GM12878 (cell line): ENCODE measurements around the gene TIAM1. TPM values are rescaled to one million over a fixed set of nuclear protein-coding genes. Genes with fewer than 3 reads are reported as not detected.

Experiments used
- ATAC-seq: fragments of 200-7000 bp; cut with Tn5 transposase; 3 replicates; pipeline ENCODE4 v1.9.1; 2020; ENCODE audit warnings: mild to moderate bottlenecking, moderate library complexity
- BruUV-seq: library from RNA; stranded (reverse); fragments of 400-500 nt; replicated peaks from 2 replicates; lab custom pipeline; 2021; lab: Mats Ljungman, UMichigan
- CTCF ChIA-PET: fragments of 300-600 bp; sonication (Branson Sonifier 250); formaldehyde crosslinking; extraction: SDS; loops from one replicate; lab custom pipeline; 2021; ENCODE audit warnings: inconsistent platforms; lab: Yijun Ruan, JAX
- POLR2A ChIA-PET: fragments of 350-600 bp; formaldehyde crosslinking; extraction: SDS; loops from one replicate; lab custom pipeline; 2021; ENCODE audit warnings: inconsistent platforms; lab: Charles Lee
- RAD21 ChIA-PET: fragments of 300-600 bp; sonication (Branson Sonifier 250); formaldehyde crosslinking; loops from one replicate; lab custom pipeline; 2023; ENCODE audit warnings: antibody characterized with exemption; ENCODE audit not compliant: unreplicated experiment; lab: Charles Lee
- SMC1A ChIA-PET: fragments of 300-600 bp; sonication (Branson Sonifier 250); formaldehyde crosslinking; loops from one replicate; lab custom pipeline; 2023; ENCODE audit not compliant: unreplicated experiment, uncharacterized antibody; lab: Charles Lee
- DNase-seq: peaks from one replicate; pipeline ENCODE4 v3.0.0-alpha.2; 2011; ENCODE audit warnings: low read depth, low spot score
- FAIRE-seq: peaks from 3 replicates; lab custom pipeline; 2011; peaks lifted over from hg19 to GRCh38; lab: Jason Lieb, UNC
- H2AFZ ChIP-seq: 2 replicates; pipeline ENCODE4 v1.6.0; 2011; ENCODE audit warnings: low read depth, low read length, control low read depth; ENCODE audit not compliant: control insufficient read depth
- H3K27ac ChIP-seq: 2 replicates; pipeline ENCODE4 v1.5.1; 2011; ENCODE audit warnings: control low read depth; ENCODE audit not compliant: control insufficient read depth, insufficient read depth
- H3K27me3 ChIP-seq, 2 experiments: replicated peaks in 1 of 2; 2 replicates each; pipeline versions ENCODE4 v1.6.0 to v1.6.1; 2011; ENCODE audit warnings: low read length in 1 of 2; ENCODE audit not compliant: control insufficient read depth in 2 of 2, insufficient read depth in 2 of 2
- H3K36me3 ChIP-seq, 2 experiments: 2 replicates each; pipeline ENCODE4 v1.5.1; 2011; ENCODE audit warnings: low read length in 1 of 2; ENCODE audit not compliant: control insufficient read depth in 2 of 2, insufficient read depth in 2 of 2
- H3K4me1 ChIP-seq: 2 replicates; pipeline ENCODE4 v1.6.1; 2011; ENCODE audit warnings: mild to moderate bottlenecking, low read length, moderate library complexity, mixed read lengths; ENCODE audit not compliant: control insufficient read depth, insufficient read depth
- H3K4me2 ChIP-seq: 2 replicates; pipeline ENCODE4 v1.6.0; 2011; ENCODE audit warnings: control low read depth; ENCODE audit not compliant: control insufficient read depth, insufficient read depth
- H3K4me3 ChIP-seq: fragments of 200-600 bp; sonication (generic); 2 replicates; pipeline ENCODE4 v1.5.1; 2016
- H3K79me2 ChIP-seq: 2 replicates; pipeline ENCODE4 v1.6.0; 2011; ENCODE audit warnings: low read length; ENCODE audit not compliant: control insufficient read depth, insufficient read depth
- H3K9ac ChIP-seq: 2 replicates; pipeline ENCODE4 v1.8.0; 2011; ENCODE audit warnings: low read length, control low read depth, mixed read lengths; ENCODE audit not compliant: control insufficient read depth, insufficient read depth
- H3K9me3 ChIP-seq: replicated peaks from 3 replicates; pipeline ENCODE4 v1.5.1; 2011; ENCODE audit warnings: mild to moderate bottlenecking, low read length; ENCODE audit not compliant: control insufficient read depth, insufficient read depth
- H4K20me1 ChIP-seq: 2 replicates; pipeline ENCODE4 v1.6.0; 2011; ENCODE audit not compliant: control insufficient read depth, insufficient read depth
- EED ChIP-seq: sonication (generic); IDR thresholded peaks from 2 replicates; pipeline ENCODE4 v1.6.1; 2016; ENCODE audit warnings: antibody characterized with exemption, low read depth
- GATAD2B ChIP-seq: fragments of 450-650 bp; conservative IDR thresholded peaks from 2 replicates; pipeline ENCODE4 v1.6.1; 2017; ENCODE audit warnings: low read depth, mild to moderate bottlenecking, moderate library complexity
- HCFC1 ChIP-seq: fragments of 150-350 bp; IDR thresholded peaks from 2 replicates; pipeline ENCODE4 v1.6.1; 2014; ENCODE audit warnings: low read length
- NFXL1 ChIP-seq: fragments of 450-650 bp; IDR thresholded peaks from 2 replicates; pipeline ENCODE4 v1.6.1; 2017; ENCODE audit warnings: antibody characterized with exemption, mild to moderate bottlenecking, borderline replicate concordance
- RBBP5 ChIP-seq: fragments of 200-600 bp; sonication (generic); conservative IDR thresholded peaks from 2 replicates; pipeline ENCODE4 v1.6.1; 2016
- ZBTB40 ChIP-seq: fragments of 450-650 bp; IDR thresholded peaks from 2 replicates; pipeline ENCODE4 v1.6.1; 2016; ENCODE audit warnings: mild to moderate bottlenecking, moderate library complexity, borderline replicate concordance
- ZNF207 ChIP-seq: fragments of 450-650 bp; IDR thresholded peaks from 2 replicates; pipeline ENCODE4 v1.6.1; 2014; ENCODE audit warnings: antibody characterized with exemption, mild to moderate bottlenecking, borderline replicate concordance
- ZNF384 ChIP-seq: IDR thresholded peaks from 2 replicates; pipeline ENCODE4 v1.6.1; 2012; ENCODE audit warnings: low read depth, mild to moderate bottlenecking, low read length, improper control_type of control experiment, borderline replicate concordance
- ZNF592 ChIP-seq: fragments of 450-650 bp; IDR thresholded peaks from 2 replicates; pipeline ENCODE4 v1.6.1; 2017; ENCODE audit warnings: mild to moderate bottlenecking, moderate library complexity
- WGBS: methylation state at CpG from one replicate; pipeline ENCODE4 v1.1.6; 2016; ENCODE audit warnings: low lambda C conversion rate; ENCODE audit not compliant: insufficient replicate concordance, insufficient coverage; ENCODE audit errors: missing lambda C conversion rate; 5-methylcytosine and 5-hydroxymethylcytosine counted together
- in situ Hi-C: fragments of 300-500 bp; cut with MboI; formaldehyde crosslinking; loops from 9 replicates; pipeline ENCODE4 v1.14.3; 2018; ENCODE audit warnings: mixed read lengths
- intact Hi-C: fragments of 100-400 bp; cut with micrococcal nuclease; formaldehyde crosslinking; loops from one replicate; pipeline ENCODE4 v1.14.2; 2022; ENCODE audit not compliant: unreplicated experiment
- polyA plus RNA-seq, 11 experiments: library from polyadenylated mRNA; depleted of rRNA in 4 of 11; unstranded in 6 of 11; stranded (reverse) in 5 of 11; fragments of >200 nt; fragmentation: Nextera tagmentation in 4 of 11; fragmentation: Illumina TruSeq in 1 of 11; extraction: Ambion mirVana in 4 of 11; extraction: Trizol in 1 of 11; gene quantifications; 1 replicate in 1 of 11; 2 replicates in 10 of 11; pipeline versions ENCODE4 v1.2.1 to v1.2.3, GENCODE V29; 2011 to 2016; ENCODE audit warnings: inconsistent platforms in 2 of 11, missing spikeins in 2 of 11, low read depth in 1 of 11
- total RNA-seq, 4 experiments: library from RNA; depleted of rRNA in 3 of 4; stranded (reverse); fragments of >200 nt in 3 of 4; fragmentation: Illumina TruSeq in 1 of 4; extraction: Trizol in 1 of 4; gene quantifications; 2 replicates each; pipeline versions ENCODE4 v1.2.1 to v1.2.3, GENCODE V29; 2013 to 2021

TIAM1 gene
- total and polyA plus RNA-seq, 10 of the 15 experiments (the other 5 are each of a cell fraction or from before 2014, with no cell fraction given), result 0.31 to 35.9 (median 0.78) TPM

- WGBS, result 3% methylated on average over 5 of the region's 6 CpGs
- H3K79me2 ChIP-seq, result no peaks in the 10 kb centered on the region
- no TSS peak for BruUV-seq
- no peaks in the 10 kb centered on the region for H4K20me1 ChIP-seq
- H3K27me3 ChIP-seq, result no peaks in the 10 kb centered on the region
- ChIA-PET CTCF (interaction anchor here (0.9 to 1.5 kb wide), 3 partner anchors 16 to 60 kb away, joined by 3 to 4 read pairs (median 3); no protein-coding TSS in a partner anchor), POLR2A (no interaction called here), RAD21 (no interaction called here)
- H3K27ac ChIP-seq, result no peak overlapping the region
- in situ Hi-C loops, result no loop called here
- no peak for ATAC-seq
- no peaks in the 10 kb centered on the region for H3K4me1 ChIP-seq
- H3K4me3 ChIP-seq, result no peak overlapping the region
- TF ChIP-seq GATAD2B, result no peak
- TF ChIP-seq, all 136 proteins: peak for 0
- FAIRE-seq (no peak), DNase-seq (no peak)
- Histone ChIP-seq H2AFZ (no peak overlapping the region), H3K4me2 (no peak overlapping the region), H3K9ac (no peak overlapping the region), H3K9me3 (no peaks in the 10 kb centered on the region), H3K36me3 (no peaks in the 10 kb centered on the region; a peak in 1 of 4 replicates)
- SMC1A ChIA-PET, result interaction anchor here (1.2 to 1.5 kb wide), 2 partner anchors 8 to 47 kb away, joined by 3 read pairs; no protein-coding TSS in a partner anchor
- intact Hi-C loops, result no loop called here
Measured at GRCh38 chr21:31124010-31124409, 220.1 kb downstream of the TIAM1 start.

GRCh38 chr21:31119199-31119598 is 224.9 kb downstream of the TIAM1 start:
- WGBS, result 66% methylated on average over 6 of the region's 6 CpGs
- no peak for DNase-seq
- ATAC-seq, result no peak
- no peak overlapping the region for H3K27ac ChIP-seq
- BruUV-seq, result no TSS peak
- H4K20me1 ChIP-seq, result no peaks in the 10 kb centered on the region
- FAIRE-seq, result no peak
- RAD21 ChIA-PET, result interaction anchor here (1.2 kb wide), 1 partner anchor 462 kb away, joined by 3 read pairs; no protein-coding TSS in a partner anchor
- no peak overlapping the region for H3K4me2 ChIP-seq
- H3K4me3 ChIP-seq, result no peak overlapping the region
- H2AFZ ChIP-seq, result no peak overlapping the region
- POLR2A ChIA-PET, result no interaction called here
- SMC1A ChIA-PET, result interaction anchor here (0.8 to 1.3 kb wide), 3 partner anchors 13 to 47 kb away, joined by 3 to 4 read pairs (median 3); no protein-coding TSS in a partner anchor
- intact Hi-C loops, result no loop called here
- CTCF ChIA-PET, result interaction anchor here (0.6 to 0.9 kb wide), 5 partner anchors 20 to 718 kb away, joined by 3 to 4 read pairs (median 3); no protein-coding TSS in a partner anchor
- H3K36me3 ChIP-seq, result no peaks in the 10 kb centered on the region; a peak in 1 of 4 replicates
- H3K9ac ChIP-seq, result no peak overlapping the region
- no peaks in the 10 kb centered on the region for H3K9me3 ChIP-seq
- H3K79me2 ChIP-seq, result no peaks in the 10 kb centered on the region
- in situ Hi-C loops, result no loop called here
- H3K4me1 ChIP-seq, result no peaks in the 10 kb centered on the region
- no peaks in the 10 kb centered on the region for H3K27me3 ChIP-seq
- TF ChIP-seq EED, result no peak
- no peak for TF ChIP-seq RBBP5
- no peak for TF ChIP-seq ZNF384
- TF ChIP-seq NFXL1, result no peak
- no peak for TF ChIP-seq ZNF592
- no peak for TF ChIP-seq HCFC1
- TF ChIP-seq ZNF207, result no peak
- TF ChIP-seq ZBTB40, result no peak
